CD4-positive, alpha-beta T cell (primary cell): ENCODE measurements around the gene RNASEH2B. TPM values are rescaled to one million over a fixed set of nuclear protein-coding genes. Genes with fewer than 3 reads are reported as not detected.

Experiments
- ATAC-seq: fragments of 200-7000 bp; cut with Tn5 transposase; one replicate; pipeline ENCODE4 v1.10.0; 2022; ENCODE audit warnings: mild to moderate bottlenecking; ENCODE audit not compliant: poor library complexity
- CTCF ChIA-PET: fragments of 350-600 bp; sonication (Branson Sonifier 250); formaldehyde crosslinking; loops from one replicate; lab custom pipeline; 2021; ENCODE audit warnings: antibody characterized with exemption, inconsistent platforms; lab: Charles Lee
- POLR2A ChIA-PET: fragments of 350-600 bp; sonication (Branson Sonifier 250); formaldehyde crosslinking; loops from one replicate; lab custom pipeline; 2021; ENCODE audit warnings: antibody characterized with exemption, inconsistent platforms; lab: Charles Lee
- DNase-seq, 14 experiments: peaks; one replicate each; pipeline ENCODE4 v3.0.0-alpha.2; 2013 to 2020; ENCODE audit warnings: mixed read lengths in 2 of 14
- H3K27ac ChIP-seq, 2 donors: one replicate each; pipeline versions ENCODE4 v1.5.1 to v1.7.0; 2013; ENCODE audit warnings: low read length in 2 of 2, low read depth in 1 of 2, mild to moderate bottlenecking in 1 of 2
- H3K27me3 ChIP-seq, 2 experiments: 1 replicate in 1 of 2; 2 replicates in 1 of 2; pipeline versions ENCODE4 v1.6.1 to v1.7.0; 2013; ENCODE audit warnings: low read length in 2 of 2, control low read depth in 1 of 2, mild to moderate bottlenecking in 1 of 2, moderate library complexity in 1 of 2; ENCODE audit not compliant: insufficient read depth in 2 of 2, control insufficient read depth in 1 of 2
- H3K36me3 ChIP-seq: one replicate; pipeline ENCODE4 v1.6.1; 2013; ENCODE audit warnings: low read length, control low read depth; ENCODE audit not compliant: insufficient read depth
- H3K4me1 ChIP-seq: one replicate; pipeline ENCODE4 v1.6.1; 2013; ENCODE audit warnings: low read length, control low read depth; ENCODE audit not compliant: insufficient read depth
- H3K4me3 ChIP-seq: one replicate; pipeline ENCODE4 v1.5.1; 2013; ENCODE audit warnings: mild to moderate bottlenecking, low read length, moderate library complexity
- H3K9me3 ChIP-seq, 2 experiments: 1 replicate in 1 of 2; 2 replicates in 1 of 2; pipeline versions ENCODE4 v1.6.1 to v1.7.0; 2013; ENCODE audit warnings: low read length in 2 of 2, mild to moderate bottlenecking in 2 of 2, control low read depth in 1 of 2, moderate library complexity in 1 of 2; ENCODE audit not compliant: control insufficient read depth in 1 of 2, insufficient read depth in 1 of 2
- H3K27ac Mint-ChIP-seq: one replicate; pipeline ENCODE4 v1.8.0; 2020; ENCODE audit warnings: mixed read lengths
- H3K27me3 Mint-ChIP-seq: one replicate; pipeline ENCODE4 v1.8.0; 2021; ENCODE audit warnings: mixed read lengths
- H3K36me3 Mint-ChIP-seq: one replicate; pipeline ENCODE4 v1.8.0; 2021; ENCODE audit warnings: low read depth, mixed read lengths
- H3K4me1 Mint-ChIP-seq: one replicate; pipeline ENCODE4 v1.8.0; 2021; ENCODE audit warnings: low read depth, mixed read lengths
- H3K4me3 Mint-ChIP-seq: one replicate; pipeline ENCODE4 v1.8.0; 2020; ENCODE audit warnings: mild to moderate bottlenecking, mixed read lengths
- H3K9me3 Mint-ChIP-seq: one replicate; pipeline ENCODE4 v1.8.0; 2020; ENCODE audit warnings: mixed read lengths
- intact Hi-C, 2 experiments: fragments of 100-400 bp; cut with DNase I in 1 of 2; cut with micrococcal nuclease in 1 of 2; formaldehyde crosslinking; loops; one replicate each; pipeline versions ENCODE4 v1.15.1 to v1.9.0; 2023 to 2025; cut with DNase I, micrococcal nuclease
- total RNA-seq, 174 experiments: library from RNA in 2 of 174; stranded (reverse) in 2 of 174; gene quantifications; one replicate each; pipeline ENCODE4 v1.2.3 and lab custom pipeline; 2021 to 2026
- TF ChIP-seq, protein P1 (sequence below): fragments of 200-600 bp; IDR thresholded peaks from one replicate; pipeline ENCODE4 v1.8.0; 2022; ENCODE audit warnings: antibody characterized with exemption, mild to moderate bottlenecking

The RNASEH2B gene
- total RNA-seq, 2 experiments from 2014 or later: 68.4 to 74.6 TPM

DNA sequence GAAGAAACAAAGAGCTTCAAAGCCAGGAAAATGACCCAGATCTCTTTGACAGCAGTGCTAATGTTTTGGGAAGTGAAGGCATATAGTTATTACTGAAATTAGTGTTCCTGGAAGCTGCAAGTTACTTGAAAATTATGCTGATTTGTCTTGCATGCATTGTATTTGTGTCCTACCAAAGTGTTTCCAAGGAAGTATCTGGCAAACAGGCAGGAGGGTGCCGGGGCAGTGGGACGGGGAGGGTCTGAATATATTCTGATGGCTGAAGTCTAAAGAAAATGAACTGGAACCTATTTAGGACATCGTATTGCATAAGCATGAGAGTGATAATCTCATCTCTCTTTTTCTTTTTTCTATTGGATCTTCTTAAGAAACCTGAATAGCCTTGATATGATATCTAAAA, 9.0 kb downstream of the RNASEH2B start:
- POLR2A ChIA-PET: interaction anchor here (2.7 kb wide), 1 partner anchor 8 kb away, joined by 8 read pairs; the partner anchor contains the start of gene RNASEH2B
- H3K27ac Mint-ChIP-seq: peak overlapping the region; percentile 63
- H3K9me3 Mint-ChIP-seq: peaks cover 7% of the 10 kb centered on the region
- H3K4me1 Mint-ChIP-seq: peaks cover 70% of the 10 kb centered on the region
- no peaks in the 10 kb centered on the region for H3K27me3 Mint-ChIP-seq
- no peak overlapping the region for H3K4me3 Mint-ChIP-seq
- Histone ChIP-seq H3K9me3 (peaks cover 0 to 20% of the 10 kb centered on the region in 2 experiments), H3K36me3 (peaks cover 4% of the 10 kb centered on the region), H3K27me3 (no peaks in the 10 kb centered on the region), H3K27ac (no peak overlapping the region), H3K4me1 (peaks cover 21% of the 10 kb centered on the region), H3K4me3 (no peak overlapping the region)
- TF ChIP-seq, protein P1, sequence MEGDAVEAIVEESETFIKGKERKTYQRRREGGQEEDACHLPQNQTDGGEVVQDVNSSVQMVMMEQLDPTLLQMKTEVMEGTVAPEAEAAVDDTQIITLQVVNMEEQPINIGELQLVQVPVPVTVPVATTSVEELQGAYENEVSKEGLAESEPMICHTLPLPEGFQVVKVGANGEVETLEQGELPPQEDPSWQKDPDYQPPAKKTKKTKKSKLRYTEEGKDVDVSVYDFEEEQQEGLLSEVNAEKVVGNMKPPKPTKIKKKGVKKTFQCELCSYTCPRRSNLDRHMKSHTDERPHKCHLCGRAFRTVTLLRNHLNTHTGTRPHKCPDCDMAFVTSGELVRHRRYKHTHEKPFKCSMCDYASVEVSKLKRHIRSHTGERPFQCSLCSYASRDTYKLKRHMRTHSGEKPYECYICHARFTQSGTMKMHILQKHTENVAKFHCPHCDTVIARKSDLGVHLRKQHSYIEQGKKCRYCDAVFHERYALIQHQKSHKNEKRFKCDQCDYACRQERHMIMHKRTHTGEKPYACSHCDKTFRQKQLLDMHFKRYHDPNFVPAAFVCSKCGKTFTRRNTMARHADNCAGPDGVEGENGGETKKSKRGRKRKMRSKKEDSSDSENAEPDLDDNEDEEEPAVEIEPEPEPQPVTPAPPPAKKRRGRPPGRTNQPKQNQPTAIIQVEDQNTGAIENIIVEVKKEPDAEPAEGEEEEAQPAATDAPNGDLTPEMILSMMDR: no peak
- CTCF ChIA-PET: no interaction called here
- H3K36me3 Mint-ChIP-seq: peaks cover 39% of the 10 kb centered on the region
- DNase-seq (no peak), ATAC-seq (no peak)
- intact Hi-C loops: loop anchor here (10.0 kb wide), 5 partner anchors 384 to 1244 kb away; partner anchors contain the start of gene KPNA3 (in 1 of the 2)

DNA sequence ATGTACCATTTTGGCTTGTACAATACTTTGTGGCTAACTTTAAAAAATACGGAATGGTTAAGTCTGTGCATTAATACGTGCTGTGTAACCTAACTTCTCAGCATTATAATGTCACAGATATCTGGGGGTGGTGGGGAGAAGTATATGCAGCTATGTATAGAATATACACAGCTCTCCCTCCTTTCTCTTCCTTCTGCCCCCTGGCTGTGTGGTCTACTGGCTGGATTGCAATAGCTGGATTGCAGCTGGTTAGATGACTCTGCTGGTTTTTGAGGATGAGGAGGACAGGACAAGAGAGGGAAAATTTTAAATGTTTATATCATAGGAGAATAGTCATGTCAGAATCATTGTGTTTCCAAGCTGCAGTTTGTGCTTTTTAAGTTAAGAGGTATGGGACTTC, 9.7 kb downstream of the RNASEH2B start:
- no peaks in the 10 kb centered on the region for H3K27me3 Mint-ChIP-seq
- no peak for ATAC-seq
- intact Hi-C loops: loop anchor here (10.0 kb wide), 5 partner anchors 384 to 1244 kb away; partner anchors contain the start of gene KPNA3 (in 1 of the 2)
- H3K4me1 Mint-ChIP-seq: peaks cover 68% of the 10 kb centered on the region
- TF ChIP-seq, protein P1: no peak
- H3K36me3 Mint-ChIP-seq: peaks cover 46% of the 10 kb centered on the region
- no peak overlapping the region for H3K27ac ChIP-seq
- no peak overlapping the region for H3K4me3 Mint-ChIP-seq
- CTCF ChIA-PET: no interaction called here
- H3K36me3 ChIP-seq: peaks cover 4% of the 10 kb centered on the region
- H3K27ac Mint-ChIP-seq: peak overlapping the region; percentile 63
- POLR2A ChIA-PET: interaction anchor here (2.7 kb wide), 1 partner anchor 9 kb away, joined by 8 read pairs; the partner anchor contains the start of gene RNASEH2B
- H3K9me3 Mint-ChIP-seq: peaks cover 10% of the 10 kb centered on the region
- H3K9me3 ChIP-seq: peaks cover 0 to 27% of the 10 kb centered on the region in 2 experiments
- DNase-seq: no peak
- H3K4me1 ChIP-seq: peaks cover 21% of the 10 kb centered on the region
- no peaks in the 10 kb centered on the region for H3K27me3 ChIP-seq
- no peak overlapping the region for H3K4me3 ChIP-seq

DNA sequence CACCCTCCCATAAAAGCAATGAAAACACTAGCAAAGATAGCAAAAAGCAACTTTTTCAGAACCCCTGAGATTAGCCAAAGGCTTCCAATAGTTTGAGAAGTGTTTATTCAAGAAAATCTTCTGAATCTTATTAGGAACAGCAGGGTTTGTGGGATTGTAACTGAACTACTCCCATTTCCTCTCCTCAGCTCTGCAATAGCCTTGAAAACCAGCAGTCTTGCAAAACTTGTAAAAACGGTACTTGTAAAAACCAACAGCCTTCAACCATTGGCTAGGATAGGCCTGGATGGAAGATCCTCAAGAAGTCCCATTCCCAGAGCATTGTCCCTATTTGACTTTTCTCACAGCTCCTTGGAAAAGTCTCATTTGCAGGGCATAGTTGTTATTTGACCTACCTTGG, 12.1 kb downstream of the RNASEH2B start:
- H3K9me3 ChIP-seq: peaks cover 4 to 31% of the 10 kb centered on the region in 2 experiments
- no peak overlapping the region for H3K27ac ChIP-seq
- H3K4me1 Mint-ChIP-seq: peaks cover 64% of the 10 kb centered on the region
- ChIA-PET CTCF (no interaction called here), POLR2A (no interaction called here)
- peaks cover 15% of the 10 kb centered on the region for H3K9me3 Mint-ChIP-seq
- no peaks in the 10 kb centered on the region for H3K27me3 Mint-ChIP-seq
- H3K27ac Mint-ChIP-seq: no peak overlapping the region
- peaks cover 10% of the 10 kb centered on the region for H3K4me1 ChIP-seq
- no peak overlapping the region for H3K4me3 Mint-ChIP-seq
- H3K4me3 ChIP-seq: no peak overlapping the region
- H3K27me3 ChIP-seq: no peaks in the 10 kb centered on the region
- intact Hi-C loops: no loop called here
- TF ChIP-seq, protein P1: no peak
- H3K36me3 ChIP-seq: peaks cover 4% of the 10 kb centered on the region
- peaks cover 67% of the 10 kb centered on the region for H3K36me3 Mint-ChIP-seq
- DNase-seq: no peak
- no peak for ATAC-seq
